ENCODE results near the gene PINLYP.

PINLYP gene

GRCh38 chr19:43575156-43575950 is at the start of gene PINLYP, which contains the start of gene XRCC1:
TSS of gene PINLYP (plus strand) at chr19:43575801. CDS start at chr19:43577192, 1,391 bp downstream.
TSS of gene XRCC1 (minus strand) at chr19:43575527. CDS start at chr19:43575458, 69 bp downstream.
- DNase-seq (ENCODE audit: low read depth in 1 of 2, low spot score in 1 of 2) = peak; percentile 89

GRCh38 chr19:43525836-43526771 is 49.5 kb upstream of the PINLYP start:
- DNase-seq (ENCODE audit: low read depth in 1 of 2, low spot score in 1 of 2) = no peak

GRCh38 chr19:43526884-43527859 is 48.4 kb upstream of the PINLYP start, which contains the start of gene ETHE1:
TSS of gene ETHE1 (minus strand) at chr19:43527201. CDS start at chr19:43527177, 24 bp downstream.
- DNase-seq (ENCODE audit: low read depth in 1 of 2, low spot score in 1 of 2) = peak; percentile 40 to 66

- no peak for DNase-seq (ENCODE audit: low read depth in 1 of 2, low spot score in 1 of 2)
Measured at GRCh38 chr19:43527860-43528622, 47.6 kb upstream of the PINLYP start.

- DNase-seq (ENCODE audit: low read depth in 1 of 2, low spot score in 1 of 2) = no peak
Measured at GRCh38 chr19:43532571-43532961, 43.0 kb upstream of the PINLYP start.

GRCh38 chr19:43532962-43533545 is 42.5 kb upstream of the PINLYP start, which contains the start of gene ZNF575:
TSS of gene ZNF575 (plus strand) at chr19:43533188. CDS start at chr19:43534423, 1,235 bp downstream.
- DNase-seq (ENCODE audit: low read depth in 1 of 2, low spot score in 1 of 2) = peak; percentile 56 to 77

- peak; percentile 77 to 84 for DNase-seq (ENCODE audit: low read depth in 1 of 2, low spot score in 1 of 2)
Measured at GRCh38 chr19:43533546-43534304, 41.9 kb upstream of the PINLYP start.

GRCh38 chr19:43534305-43534815 is 41.2 kb upstream of the PINLYP start:
- DNase-seq (ENCODE audit: low read depth in 1 of 2, low spot score in 1 of 2) = no peak

- no peak for DNase-seq (ENCODE audit: low read depth in 1 of 2, low spot score in 1 of 2)
Measured at GRCh38 chr19:43534816-43535761, 40.5 kb upstream of the PINLYP start.

GRCh38 chr19:43538922-43539321 is 36.7 kb upstream of the PINLYP start:
- DNase-seq (ENCODE audit: low read depth in 1 of 2, low spot score in 1 of 2) = no peak

- DNase-seq (ENCODE audit: low read depth in 1 of 2, low spot score in 1 of 2) = no peak
Measured at GRCh38 chr19:43540381-43540780, 35.2 kb upstream of the PINLYP start.

GRCh38 chr19:43541920-43542650 is 33.5 kb upstream of the PINLYP start:
- DNase-seq (ENCODE audit: low read depth in 1 of 2, low spot score in 1 of 2) = no peak

GRCh38 chr19:43544077-43544476 is 31.5 kb upstream of the PINLYP start:
- DNase-seq (ENCODE audit: low read depth in 1 of 2, low spot score in 1 of 2) = no peak

GRCh38 chr19:43545276-43545675 is 30.3 kb upstream of the PINLYP start:
- no peak for DNase-seq (ENCODE audit: low read depth in 1 of 2, low spot score in 1 of 2)

- no peak for DNase-seq (ENCODE audit: low read depth in 1 of 2, low spot score in 1 of 2)
Measured at GRCh38 chr19:43545981-43546380, 29.6 kb upstream of the PINLYP start.

- no peak for DNase-seq (ENCODE audit: low read depth in 1 of 2, low spot score in 1 of 2)
Measured at GRCh38 chr19:43546581-43546980, 29.0 kb upstream of the PINLYP start.

Data from stimulated activated CD4-positive, alpha-beta T cell treated with anti-CD3 and anti-CD28 coated beads, Interleukin-15, amount 100 ng/mL, for 1 hour (primary cell).